ENCODE data around the gene DNTT.

The DNTT gene

GRCh38 chr10:96341219-96342182 lies 37.3 kb downstream of the DNTT start:
- Histone ChIP-seq H3K9me3 (ENCODE audit: control insufficient read depth, low read length) (no peaks in the 10 kb centered on the region), H3K36me3 (ENCODE audit: control insufficient read depth, insufficient read depth, low read length) (no peaks in the 10 kb centered on the region), H3K9ac (ENCODE audit: low read length) (no peak overlapping the region), H3K4me3 (ENCODE audit: low read length) (no peak overlapping the region), H3K4me1 (ENCODE audit: control insufficient read depth, insufficient read depth, low read length) (no peaks in the 10 kb centered on the region), H3K27me3 (ENCODE audit: control insufficient read depth, insufficient read depth, low read length) (no peaks in the 10 kb centered on the region)

GRCh38 chr10:96342402-96342801 lies 38.2 kb downstream of the DNTT start:
- Histone ChIP-seq H3K9me3 (ENCODE audit: control insufficient read depth, low read length) (no peaks in the 10 kb centered on the region), H3K9ac (ENCODE audit: low read length) (no peak overlapping the region), H3K27me3 (ENCODE audit: control insufficient read depth, insufficient read depth, low read length) (no peaks in the 10 kb centered on the region), H3K4me1 (ENCODE audit: control insufficient read depth, insufficient read depth, low read length) (no peaks in the 10 kb centered on the region), H3K36me3 (ENCODE audit: control insufficient read depth, insufficient read depth, low read length) (no peaks in the 10 kb centered on the region), H3K4me3 (ENCODE audit: low read length) (no peak overlapping the region)

GRCh38 chr10:96344178-96344577 lies 39.9 kb downstream of the DNTT start:
- Histone ChIP-seq H3K4me3 (ENCODE audit: low read length) (no peak overlapping the region), H3K9ac (ENCODE audit: low read length) (no peak overlapping the region), H3K4me1 (ENCODE audit: control insufficient read depth, insufficient read depth, low read length) (no peaks in the 10 kb centered on the region), H3K36me3 (ENCODE audit: control insufficient read depth, insufficient read depth, low read length) (no peaks in the 10 kb centered on the region), H3K27me3 (ENCODE audit: control insufficient read depth, insufficient read depth, low read length) (no peaks in the 10 kb centered on the region), H3K9me3 (ENCODE audit: control insufficient read depth, low read length) (no peaks in the 10 kb centered on the region)

- Histone ChIP-seq H3K4me1 (ENCODE audit: control insufficient read depth, insufficient read depth, low read length) (no peaks in the 10 kb centered on the region), H3K9me3 (ENCODE audit: control insufficient read depth, low read length) (no peaks in the 10 kb centered on the region), H3K4me3 (ENCODE audit: low read length) (no peak overlapping the region), H3K27me3 (ENCODE audit: control insufficient read depth, insufficient read depth, low read length) (no peaks in the 10 kb centered on the region), H3K36me3 (ENCODE audit: control insufficient read depth, insufficient read depth, low read length) (no peaks in the 10 kb centered on the region), H3K9ac (ENCODE audit: low read length) (no peak overlapping the region)
Observed at GRCh38 chr10:96345222-96345621, 41.0 kb downstream of the DNTT start.

GRCh38 chr10:96346295-96346694 lies 42.1 kb downstream of the DNTT start:
- no peaks in the 10 kb centered on the region for H3K9me3 ChIP-seq (ENCODE audit: control insufficient read depth, low read length)
- H3K4me1 ChIP-seq (ENCODE audit: control insufficient read depth, insufficient read depth, low read length) = no peaks in the 10 kb centered on the region
- H3K27me3 ChIP-seq (ENCODE audit: control insufficient read depth, insufficient read depth, low read length) = no peaks in the 10 kb centered on the region
- H3K36me3 ChIP-seq (ENCODE audit: control insufficient read depth, insufficient read depth, low read length) = no peaks in the 10 kb centered on the region
- no peak overlapping the region for H3K4me3 ChIP-seq (ENCODE audit: low read length)
- H3K9ac ChIP-seq (ENCODE audit: low read length) = no peak overlapping the region

- Histone ChIP-seq H3K36me3 (ENCODE audit: control insufficient read depth, insufficient read depth, low read length) (no peaks in the 10 kb centered on the region), H3K4me1 (ENCODE audit: control insufficient read depth, insufficient read depth, low read length) (no peaks in the 10 kb centered on the region), H3K4me3 (ENCODE audit: low read length) (no peak overlapping the region), H3K9ac (ENCODE audit: low read length) (no peak overlapping the region), H3K9me3 (ENCODE audit: control insufficient read depth, low read length) (no peaks in the 10 kb centered on the region), H3K27me3 (ENCODE audit: control insufficient read depth, insufficient read depth, low read length) (no peaks in the 10 kb centered on the region)
Observed at GRCh38 chr10:96352027-96352426, 47.8 kb downstream of the DNTT start.

- Histone ChIP-seq H3K27me3 (ENCODE audit: control insufficient read depth, insufficient read depth, low read length) (no peaks in the 10 kb centered on the region), H3K9me3 (ENCODE audit: control insufficient read depth, low read length) (no peaks in the 10 kb centered on the region), H3K9ac (ENCODE audit: low read length) (no peak overlapping the region), H3K36me3 (ENCODE audit: control insufficient read depth, insufficient read depth, low read length) (no peaks in the 10 kb centered on the region), H3K4me1 (ENCODE audit: control insufficient read depth, insufficient read depth, low read length) (no peaks in the 10 kb centered on the region), H3K4me3 (ENCODE audit: low read length) (no peak overlapping the region)
Observed at GRCh38 chr10:96352582-96352981, 48.3 kb downstream of the DNTT start.

GRCh38 chr10:96357038-96357620 lies 52.9 kb downstream of the DNTT start:
- no peaks in the 10 kb centered on the region for H3K4me1 ChIP-seq (ENCODE audit: control insufficient read depth, insufficient read depth, low read length)
- no peaks in the 10 kb centered on the region for H3K36me3 ChIP-seq (ENCODE audit: control insufficient read depth, insufficient read depth, low read length)
- H3K9me3 ChIP-seq (ENCODE audit: control insufficient read depth, low read length) = no peaks in the 10 kb centered on the region
- no peak overlapping the region for H3K9ac ChIP-seq (ENCODE audit: low read length)
- no peaks in the 10 kb centered on the region for H3K27me3 ChIP-seq (ENCODE audit: control insufficient read depth, insufficient read depth, low read length)
- H3K4me3 ChIP-seq (ENCODE audit: low read length) = no peak overlapping the region

GRCh38 chr10:96358851-96359540 lies 54.8 kb downstream of the DNTT start, which contains the start of gene OPALIN:
Gene OPALIN, minus strand, starts transcription at chr10:96359002. Its CDS starts 106 bp downstream, at chr10:96358896.
- H3K9me3 ChIP-seq (ENCODE audit: control insufficient read depth, low read length) = no peaks in the 10 kb centered on the region
- no peaks in the 10 kb centered on the region for H3K36me3 ChIP-seq (ENCODE audit: control insufficient read depth, insufficient read depth, low read length)
- H3K4me3 ChIP-seq (ENCODE audit: low read length) = no peak within 1 kb of the TSS
- H3K9ac ChIP-seq (ENCODE audit: low read length) = no peak within 1 kb of the TSS
- H3K4me1 ChIP-seq (ENCODE audit: control insufficient read depth, insufficient read depth, low read length) = no peaks in the 10 kb centered on the region
- H3K27me3 ChIP-seq (ENCODE audit: control insufficient read depth, insufficient read depth, low read length) = no peaks in the 10 kb centered on the region

- Histone ChIP-seq H3K4me3 (ENCODE audit: low read length) (no peak overlapping the region), H3K9me3 (ENCODE audit: control insufficient read depth, low read length) (no peaks in the 10 kb centered on the region), H3K36me3 (ENCODE audit: control insufficient read depth, insufficient read depth, low read length) (no peaks in the 10 kb centered on the region), H3K4me1 (ENCODE audit: control insufficient read depth, insufficient read depth, low read length) (no peaks in the 10 kb centered on the region), H3K27me3 (ENCODE audit: control insufficient read depth, insufficient read depth, low read length) (no peaks in the 10 kb centered on the region), H3K9ac (ENCODE audit: low read length) (no peak overlapping the region)
Observed at GRCh38 chr10:96359616-96360015, 55.4 kb downstream of the DNTT start.

- H3K4me3 ChIP-seq (ENCODE audit: low read length) = no peak overlapping the region
- H3K27me3 ChIP-seq (ENCODE audit: control insufficient read depth, insufficient read depth, low read length) = no peaks in the 10 kb centered on the region
- H3K36me3 ChIP-seq (ENCODE audit: control insufficient read depth, insufficient read depth, low read length) = no peaks in the 10 kb centered on the region
- H3K9ac ChIP-seq (ENCODE audit: low read length) = no peak overlapping the region
- no peaks in the 10 kb centered on the region for H3K9me3 ChIP-seq (ENCODE audit: control insufficient read depth, low read length)
- no peaks in the 10 kb centered on the region for H3K4me1 ChIP-seq (ENCODE audit: control insufficient read depth, insufficient read depth, low read length)
Observed at GRCh38 chr10:96360331-96360730, 56.1 kb downstream of the DNTT start.

GRCh38 chr10:96360766-96361165 lies 56.5 kb downstream of the DNTT start:
- Histone ChIP-seq H3K9ac (ENCODE audit: low read length) (no peak overlapping the region), H3K4me1 (ENCODE audit: control insufficient read depth, insufficient read depth, low read length) (no peaks in the 10 kb centered on the region), H3K4me3 (ENCODE audit: low read length) (no peak overlapping the region), H3K9me3 (ENCODE audit: control insufficient read depth, low read length) (no peaks in the 10 kb centered on the region), H3K36me3 (ENCODE audit: control insufficient read depth, insufficient read depth, low read length) (no peaks in the 10 kb centered on the region), H3K27me3 (ENCODE audit: control insufficient read depth, insufficient read depth, low read length) (no peaks in the 10 kb centered on the region)
